Right ventricle myocardium inferior (tissue), 1 donor: ENCODE results near the gene OSCAR. TPM values are rescaled to one million over a fixed set of nuclear protein-coding genes. Genes with fewer than 3 reads are reported as not detected.
A peak's percentile ranks its signal among the peaks of the same experiment; 100 is the strongest.

ENCODE experiments used
- ATAC-seq: fragments of 200-7000 bp; cut with Tn5 transposase; one replicate; pipeline ENCODE4 v1.9.1; 2020; ENCODE audit warnings: mild to moderate bottlenecking, moderate library complexity
- DNase-seq: peaks from one replicate; pipeline ENCODE4 v3.0.0; 2021; ENCODE audit errors: missing footprints
- intact Hi-C: fragments of 100-400 bp; cut with DNase I; formaldehyde crosslinking; loops from one replicate; pipeline ENCODE4 v1.11.0; 2022
- long read RNA-seq: library from polyadenylated mRNA; unstranded; transcript quantifications from one replicate; pipeline ENCODE4 v2.0.0, GENCODE V29; 2021
- total RNA-seq: library from RNA; stranded (reverse); fragmentation: NEBNext Ultra II Directional; extraction: Animal tissue kit (Norgen Biotek cat#: 25700); gene quantifications from one replicate; pipeline ENCODE4 v1.2.1, GENCODE V29; 2021
- donor health status: DM: no; HTN: yes; CAD: no; lungs with severe emphysema.

The OSCAR gene, protein sequence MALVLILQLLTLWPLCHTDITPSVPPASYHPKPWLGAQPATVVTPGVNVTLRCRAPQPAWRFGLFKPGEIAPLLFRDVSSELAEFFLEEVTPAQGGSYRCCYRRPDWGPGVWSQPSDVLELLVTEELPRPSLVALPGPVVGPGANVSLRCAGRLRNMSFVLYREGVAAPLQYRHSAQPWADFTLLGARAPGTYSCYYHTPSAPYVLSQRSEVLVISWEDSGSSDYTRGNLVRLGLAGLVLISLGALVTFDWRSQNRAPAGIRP
- 0.70 TPM for total RNA-seq
- long read RNA-seq: 0 reads

GRCh38 chr19:54100561-54100960 is at the start of gene OSCAR:
Gene OSCAR (minus strand): TSS chr19:54100803. CDS start chr19:54100792, 11 bp downstream.
- DNase-seq: no peak
- intact Hi-C loops: loop anchor here (10.0 kb wide), 1 partner anchor 226 kb away; no protein-coding TSS in a partner anchor
- ATAC-seq: no peak

- ATAC-seq: no peak
- DNase-seq: no peak
- intact Hi-C loops: no loop called here
Observed at GRCh38 chr19:54149021-54149812, 48.6 kb upstream of the OSCAR start.

GRCh38 chr19:54148158-54148557 is 47.6 kb upstream of the OSCAR start:
- ATAC-seq: no peak
- no peak for DNase-seq
- intact Hi-C loops: no loop called here

GRCh38 chr19:54147676-54148075 is 47.1 kb upstream of the OSCAR start:
- intact Hi-C loops: no loop called here
- ATAC-seq (peak; percentile 83), DNase-seq (peak; percentile 81)

DNA sequence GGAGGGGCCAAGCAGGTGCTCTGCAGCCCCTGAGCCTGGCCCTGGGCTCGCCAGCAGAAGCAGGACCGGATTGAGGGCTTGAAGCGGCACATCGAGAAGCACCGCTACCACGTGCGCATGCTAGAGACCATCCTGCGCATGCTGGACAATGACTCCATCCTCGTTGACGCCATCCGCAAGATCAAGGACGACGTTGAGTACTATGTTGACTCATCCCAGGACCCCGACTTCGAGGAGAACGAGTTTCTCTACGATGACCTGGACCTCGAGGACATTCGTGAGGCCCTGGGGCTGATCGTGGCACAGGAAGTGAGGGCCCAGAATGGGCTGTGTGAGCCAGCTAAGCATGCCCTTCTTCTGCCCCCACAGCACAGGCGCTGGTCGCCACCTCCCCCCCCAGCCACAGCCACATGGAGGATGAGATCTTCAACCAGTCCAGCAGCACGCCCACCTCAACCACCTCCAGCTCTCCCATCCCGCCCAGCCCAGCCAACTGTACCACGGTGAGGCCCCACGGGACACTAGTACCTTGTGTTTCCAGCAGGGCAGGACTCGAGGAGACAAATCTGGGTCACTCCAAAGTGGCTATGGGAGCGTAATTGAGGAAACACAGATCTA is 45.0 kb upstream of the OSCAR start:
- no peak for DNase-seq
- ATAC-seq: no peak
- intact Hi-C loops: no loop called here

DNA sequence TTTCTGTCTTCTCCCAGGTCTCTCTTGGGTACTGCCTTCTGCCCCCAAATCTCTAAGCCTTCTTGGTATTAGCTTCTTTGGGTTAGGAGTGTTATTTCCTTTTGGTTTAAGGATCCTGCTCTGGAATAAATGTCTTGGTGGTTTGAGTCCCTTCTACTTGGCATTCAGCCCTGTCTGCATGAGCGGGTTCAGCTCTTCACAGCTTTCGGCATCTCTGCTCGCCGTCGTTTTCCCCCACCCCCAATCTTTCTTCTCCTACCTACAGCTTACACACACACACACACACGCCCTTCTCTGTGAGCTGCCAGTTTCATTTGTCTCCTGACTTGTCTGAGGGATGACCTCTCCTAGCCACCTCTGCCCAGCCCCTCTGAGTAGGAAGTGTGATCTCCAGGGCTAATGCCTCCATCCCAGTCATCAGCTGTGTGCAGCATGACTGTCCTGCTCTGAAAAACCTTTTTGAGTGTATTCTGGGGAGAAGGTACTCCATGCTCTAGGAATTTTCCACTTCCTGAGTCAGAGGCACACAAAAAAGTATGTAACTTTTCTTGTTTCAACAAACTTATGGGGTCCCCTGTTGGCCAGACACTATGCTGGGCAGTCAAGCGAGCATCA is 41.7 kb upstream of the OSCAR start:
- intact Hi-C loops: no loop called here

DNA sequence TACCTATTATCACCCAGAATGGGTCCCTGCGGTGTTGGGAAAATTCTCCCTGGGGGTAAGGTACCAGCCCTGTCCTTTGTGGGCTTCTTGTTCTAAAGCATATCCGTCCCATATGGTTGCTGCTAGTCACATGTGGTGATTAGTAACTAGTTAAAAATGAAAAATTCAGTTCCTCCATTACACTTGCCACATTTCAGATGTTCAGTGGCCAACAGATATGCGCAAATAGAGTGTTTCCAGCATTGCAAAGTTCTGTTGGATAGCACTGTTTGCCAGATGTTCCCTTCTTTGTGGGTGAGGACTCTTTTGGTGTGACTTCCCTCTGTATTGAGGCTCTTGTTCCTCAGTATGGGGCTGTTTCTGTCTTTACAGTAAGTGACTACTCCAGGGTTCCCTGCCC is 40.8 kb upstream of the OSCAR start:
- intact Hi-C loops: no loop called here
- ATAC-seq: no peak

More for the DNA sequence above, 41.7 kb upstream of the OSCAR start:
- DNase-seq: no peak
- ATAC-seq: no peak

GRCh38 chr19:54138489-54139256 is 38.1 kb upstream of the OSCAR start:
- DNase-seq (no peak), ATAC-seq (no peak)
- intact Hi-C loops: no loop called here

More for the DNA sequence above, 40.8 kb upstream of the OSCAR start:
- DNase-seq: no peak

GRCh38 chr19:54137699-54138488 is 37.3 kb upstream of the OSCAR start, which contains the start of gene CNOT3:
Gene CNOT3 (plus strand): TSS chr19:54137762. CDS start chr19:54142979, 5,217 bp downstream.
- intact Hi-C loops: loop anchor here (1.0 to 2.0 kb wide), 2 partner anchors 21 to 23 kb away; partner anchors contain the start of genes LENG1, PRPF31 and TFPT
- no peak for DNase-seq
- ATAC-seq: no peak

DNA sequence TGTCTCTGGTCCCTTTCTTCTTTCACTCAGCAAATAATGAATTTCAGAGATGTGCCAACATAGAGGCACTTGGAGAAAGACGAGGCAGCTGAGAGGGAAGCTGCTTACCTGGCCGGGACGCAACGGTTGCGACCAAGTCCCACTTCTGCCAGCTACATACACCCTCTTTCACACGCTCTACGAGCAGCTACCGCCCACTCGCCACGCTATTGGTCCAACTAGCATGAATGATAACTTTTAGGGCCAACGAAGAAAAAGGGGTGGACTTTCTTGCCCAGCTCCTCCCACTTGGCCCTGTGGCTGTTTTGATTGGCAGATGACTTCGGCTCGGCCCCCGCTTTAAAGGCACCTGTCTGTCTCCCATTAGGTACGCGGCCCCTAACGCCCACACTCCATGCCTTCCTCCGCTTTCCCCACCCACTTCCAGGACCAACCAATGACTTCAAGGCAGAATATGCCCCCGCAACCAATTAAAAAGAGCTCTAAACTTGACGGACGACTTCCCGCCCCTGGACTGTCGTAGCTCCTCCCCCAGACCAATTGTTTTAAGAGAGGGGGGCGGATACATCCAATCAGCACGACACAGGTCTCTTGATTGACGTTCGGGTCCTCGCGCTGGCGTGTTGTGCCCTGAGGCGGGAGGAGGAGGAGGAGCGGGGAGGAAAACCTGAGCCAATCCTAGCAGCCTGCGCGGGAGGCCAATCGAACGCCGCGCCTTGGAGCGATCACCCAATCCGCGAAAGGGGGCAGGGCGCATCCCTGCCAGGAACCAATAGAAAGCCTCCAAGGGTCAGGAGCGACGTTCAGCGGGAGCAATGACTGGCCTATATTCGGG is 36.5 kb upstream of the OSCAR start:
- ATAC-seq (peak; percentile 93), DNase-seq (peak; percentile 99)
- intact Hi-C loops: loop anchor here (1.0 to 2.0 kb wide), 2 partner anchors 22 kb away; partner anchors contain the start of genes LENG1, PRPF31 and TFPT

DNA sequence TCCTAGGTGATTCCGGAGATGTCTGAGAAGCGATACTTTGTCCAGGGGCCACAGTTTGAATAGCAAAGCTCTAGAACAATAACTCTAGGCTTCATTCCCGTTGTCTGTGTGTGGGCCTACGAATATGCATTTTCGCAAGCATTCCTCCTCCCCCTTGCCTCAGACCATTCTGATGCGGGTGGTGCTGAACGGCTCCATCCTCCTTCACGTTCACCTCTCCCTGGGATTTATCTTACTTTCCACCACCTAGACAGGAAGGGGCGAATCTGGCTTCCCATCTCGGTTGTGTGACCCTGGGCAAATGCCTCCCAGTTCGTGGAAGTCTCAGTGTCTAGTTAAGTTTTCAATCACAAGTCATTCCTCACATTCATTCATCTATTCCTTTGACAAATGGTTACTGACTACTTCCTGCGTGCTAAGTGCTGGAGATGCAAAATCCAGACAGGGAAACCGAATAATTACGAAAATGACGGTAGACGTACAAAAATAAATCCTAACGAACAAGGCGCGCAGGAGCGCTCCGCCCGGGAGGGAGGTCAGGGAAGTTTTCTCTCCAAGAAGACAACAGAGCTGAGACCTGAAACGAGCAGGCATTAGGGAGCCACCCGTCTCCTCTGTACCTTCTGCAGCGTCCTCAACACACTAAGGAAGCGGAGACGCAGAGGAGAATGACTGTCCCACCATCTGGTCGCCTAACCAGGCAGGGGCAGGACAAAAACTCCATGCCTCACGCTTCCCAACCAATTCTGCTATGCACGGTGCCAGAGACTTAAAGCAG is 35.7 kb upstream of the OSCAR start:
- intact Hi-C loops: loop anchor here (2.0 kb wide), 1 partner anchor 21 kb away; the partner anchor contains the start of genes PRPF31 and TFPT
- DNase-seq: peak; percentile 45
- no peak for ATAC-seq

GRCh38 chr19:54133957-54134590 is 33.5 kb upstream of the OSCAR start:
- DNase-seq (peak; percentile 4), ATAC-seq (no peak)
- intact Hi-C loops: no loop called here

DNA sequence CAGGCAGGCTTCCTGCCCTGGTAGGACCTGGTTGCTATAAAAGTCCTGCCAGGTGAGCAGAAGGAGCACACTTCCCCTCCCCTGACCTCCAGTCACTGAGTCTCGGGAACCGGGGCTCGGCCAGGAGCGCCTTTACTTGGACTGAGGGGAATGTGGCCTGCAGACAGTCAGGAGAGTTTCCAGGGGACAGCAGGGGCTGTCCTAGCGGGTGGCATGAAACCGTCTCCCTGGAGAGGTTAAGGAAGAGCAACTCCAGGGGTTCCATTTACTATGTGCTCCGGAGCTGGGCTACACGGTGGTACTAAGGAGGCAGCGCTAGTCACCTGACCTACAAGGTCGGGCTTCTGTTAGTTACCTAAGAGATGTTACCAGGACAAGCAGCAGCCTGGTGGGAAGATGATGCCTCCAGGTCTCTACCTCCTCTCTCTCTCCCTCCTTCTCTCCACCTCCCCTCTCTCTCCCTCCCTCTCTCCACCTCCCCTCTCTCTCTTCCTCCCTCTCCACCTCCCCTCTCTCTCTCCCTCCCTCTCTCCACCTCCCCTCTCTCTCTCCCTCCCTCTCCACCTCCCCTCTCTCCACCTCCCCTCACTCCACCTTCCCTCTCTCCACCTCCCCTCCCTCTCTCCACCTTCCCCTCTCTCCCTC is 32.8 kb upstream of the OSCAR start:
- intact Hi-C loops: no loop called here
- ATAC-seq (no peak), DNase-seq (no peak)

GRCh38 chr19:54129617-54129996 is 29.0 kb upstream of the OSCAR start:
- no peak for DNase-seq
- intact Hi-C loops: no loop called here
- ATAC-seq: no peak
